ENCODE data around the gene TMEM191C.
A peak's percentile ranks its signal among the peaks of the same experiment; 100 is the strongest.
"Not testable (repeated sequence)": the region's sequence is repeated elsewhere in the genome, so short reads cannot be mapped to it uniquely, and the experiment has no call there.

The TMEM191C gene

GRCh38 chr22:21446128-21446826 is 20.9 kb upstream of the TMEM191C start:
- no peak for DNase-seq (ENCODE audit: low read depth in 1 of 2, low spot score in 1 of 2)

DNA sequence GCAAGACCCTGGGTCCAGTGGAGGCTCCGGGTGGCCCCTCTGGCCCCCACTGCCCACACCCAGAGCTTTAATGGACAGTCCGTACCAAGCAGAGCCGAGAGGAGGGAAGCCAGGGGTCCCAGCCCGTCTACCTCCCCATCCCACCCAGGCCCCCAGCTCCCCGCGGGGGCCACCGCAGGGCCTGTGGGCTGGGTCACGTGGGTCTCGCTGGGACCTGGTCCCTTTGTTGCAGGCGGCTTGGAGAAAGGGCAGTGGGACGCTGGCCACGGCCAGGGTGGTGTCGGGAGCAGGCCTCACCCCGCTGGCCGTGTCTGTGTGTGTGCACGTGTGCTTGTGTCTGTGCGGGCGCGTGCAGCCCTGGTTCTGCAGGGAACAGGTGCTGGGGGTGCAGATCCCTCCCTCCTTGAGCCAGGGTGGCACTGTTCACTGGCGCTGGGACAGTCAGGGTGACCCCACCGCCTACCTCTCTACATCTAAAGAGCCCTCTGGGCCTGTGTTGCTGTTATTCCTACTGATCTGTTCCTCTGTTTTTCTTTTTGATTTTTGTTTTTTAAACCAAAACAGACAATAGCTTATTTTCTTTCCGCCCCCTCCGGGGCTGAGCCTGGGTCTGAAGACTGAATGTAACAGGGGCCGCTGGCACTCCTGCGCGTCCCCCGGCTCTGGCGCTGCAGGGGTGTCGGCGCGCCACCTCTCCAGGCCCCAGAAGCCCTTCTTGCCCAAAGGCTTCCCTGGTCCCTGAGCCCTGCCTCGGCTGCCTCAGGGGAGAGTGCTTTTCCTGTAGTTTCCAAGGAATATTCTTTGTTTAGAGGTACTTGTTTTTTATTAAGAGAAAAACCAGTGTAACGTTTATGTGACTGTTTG is 20.1 kb upstream of the TMEM191C start:
- DNase-seq (ENCODE audit: low read depth in 1 of 2, low spot score in 1 of 2), result no peak

- no peak for DNase-seq (ENCODE audit: low read depth in 1 of 2, low spot score in 1 of 2)
Measured at GRCh38 chr22:21447694-21448402, 19.3 kb upstream of the TMEM191C start.

DNA sequence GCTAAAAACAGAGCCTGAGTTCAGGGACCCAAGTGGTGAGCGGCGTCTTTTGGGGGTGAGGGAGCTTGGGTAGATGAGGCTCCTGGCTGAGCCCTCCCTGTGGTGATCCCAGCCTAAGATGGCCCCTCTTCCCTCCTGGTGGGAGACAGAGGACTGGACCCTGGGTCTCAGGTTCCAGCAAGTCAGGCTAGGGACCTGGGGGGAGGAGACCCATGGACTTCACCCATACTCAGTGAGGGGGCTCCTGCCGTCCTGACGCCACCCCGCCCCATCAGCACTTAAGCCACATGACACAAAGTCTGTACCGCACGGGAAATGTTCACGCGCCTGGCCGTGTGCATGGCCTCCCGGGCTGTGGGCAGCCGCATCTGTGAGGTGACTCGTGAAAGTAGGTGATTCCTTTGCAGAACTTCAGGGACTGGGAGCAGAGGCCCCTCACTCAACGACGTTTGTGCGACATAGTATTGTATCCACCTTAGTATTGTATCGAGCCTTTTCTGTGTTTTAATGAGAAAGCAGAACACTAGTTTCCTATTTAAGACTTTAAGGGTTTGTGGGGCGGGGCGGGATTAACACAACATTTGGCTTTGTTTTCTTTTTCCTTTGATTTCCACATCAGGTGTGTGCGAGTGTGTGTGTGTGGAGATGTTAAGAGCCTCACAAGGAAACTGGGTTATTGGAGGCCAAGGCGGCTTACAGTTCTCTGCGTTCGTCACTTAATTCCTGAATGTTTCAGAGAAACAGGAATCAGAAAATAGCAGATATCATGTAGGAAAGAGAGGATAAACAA is 18.4 kb upstream of the TMEM191C start:
- DNase-seq (ENCODE audit: low read depth in 1 of 2, low spot score in 1 of 2), result no peak

GRCh38 chr22:21449531-21450319 is 17.5 kb upstream of the TMEM191C start:
- no peak for DNase-seq (ENCODE audit: low read depth in 1 of 2, low spot score in 1 of 2)

- DNase-seq (ENCODE audit: low read depth in 1 of 2, low spot score in 1 of 2), result no peak
Measured at GRCh38 chr22:21450320-21450831, 16.8 kb upstream of the TMEM191C start.

GRCh38 chr22:21450858-21451353 is 16.3 kb upstream of the TMEM191C start:
- no peak for DNase-seq (ENCODE audit: low read depth in 1 of 2, low spot score in 1 of 2)

GRCh38 chr22:21451545-21452520 is 15.4 kb upstream of the TMEM191C start:
- no peak for DNase-seq (ENCODE audit: low read depth in 1 of 2, low spot score in 1 of 2)

- DNase-seq (ENCODE audit: low read depth in 1 of 2, low spot score in 1 of 2), result not testable (repeated sequence)
Measured at GRCh38 chr22:21452666-21453065, 14.5 kb upstream of the TMEM191C start.

DNA sequence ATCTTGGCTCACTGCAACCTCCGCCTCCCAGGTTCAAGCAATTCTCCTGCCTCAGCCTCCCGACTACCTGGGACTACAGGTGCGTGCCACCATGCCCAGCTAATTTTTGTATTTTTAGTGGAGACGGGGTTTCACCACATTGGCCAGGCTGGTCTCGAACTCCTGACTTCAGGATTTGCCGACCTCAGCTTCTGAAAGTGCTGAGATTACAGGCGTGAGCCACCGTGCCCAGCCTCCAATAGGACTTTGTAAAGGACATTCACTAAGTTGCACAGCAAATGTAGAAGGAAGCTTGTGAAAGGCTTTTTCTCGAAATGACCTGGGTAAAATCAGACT is 12.2 kb upstream of the TMEM191C start:
- not testable (repeated sequence) for DNase-seq (ENCODE audit: low read depth in 1 of 2, low spot score in 1 of 2)

GRCh38 chr22:21455334-21456089 is 11.7 kb upstream of the TMEM191C start:
- DNase-seq (ENCODE audit: low read depth in 1 of 2, low spot score in 1 of 2), result no peak

DNA sequence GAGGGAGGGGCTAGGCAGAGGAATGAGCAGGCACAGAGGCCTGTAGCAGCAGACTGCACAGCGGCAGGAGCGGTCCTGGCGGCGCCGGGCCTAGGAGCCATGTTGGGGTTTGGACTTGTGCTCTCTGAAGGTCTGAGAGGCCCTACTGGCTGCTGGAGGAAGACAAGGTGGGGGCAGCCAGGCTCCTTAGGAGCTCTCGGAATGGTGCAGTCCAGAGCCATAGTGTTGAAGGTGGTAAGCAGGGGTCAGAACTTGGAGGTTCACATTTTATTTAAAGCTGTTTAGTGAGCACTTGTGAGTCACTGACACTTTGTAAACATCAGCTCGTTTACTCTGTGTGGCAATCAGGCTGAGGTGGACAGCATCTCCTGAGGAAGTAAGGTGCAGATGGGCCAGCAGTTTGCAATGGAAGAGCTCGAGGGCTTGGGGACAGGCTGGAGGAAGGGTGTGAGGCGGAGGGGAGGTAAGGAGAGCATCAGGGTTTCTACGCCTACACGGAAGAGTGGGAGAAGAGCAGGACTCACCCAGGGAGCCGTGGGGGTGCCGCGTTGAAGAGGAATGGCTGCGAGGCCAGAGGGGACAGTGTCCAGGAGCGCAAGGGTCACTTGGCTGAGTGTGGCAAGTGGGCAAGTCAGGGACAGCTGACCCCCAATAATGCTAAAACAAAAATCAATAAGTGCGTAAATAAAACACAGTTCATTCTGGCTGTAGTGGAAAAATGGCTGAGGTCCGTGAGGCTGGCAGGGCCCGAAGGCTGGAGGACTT is 10.0 kb upstream of the TMEM191C start:
- DNase-seq (ENCODE audit: low read depth in 1 of 2, low spot score in 1 of 2), result no peak

- not testable (repeated sequence) for DNase-seq (ENCODE audit: low read depth in 1 of 2, low spot score in 1 of 2)
Measured at GRCh38 chr22:21462672-21463071, 4.5 kb upstream of the TMEM191C start.

DNA sequence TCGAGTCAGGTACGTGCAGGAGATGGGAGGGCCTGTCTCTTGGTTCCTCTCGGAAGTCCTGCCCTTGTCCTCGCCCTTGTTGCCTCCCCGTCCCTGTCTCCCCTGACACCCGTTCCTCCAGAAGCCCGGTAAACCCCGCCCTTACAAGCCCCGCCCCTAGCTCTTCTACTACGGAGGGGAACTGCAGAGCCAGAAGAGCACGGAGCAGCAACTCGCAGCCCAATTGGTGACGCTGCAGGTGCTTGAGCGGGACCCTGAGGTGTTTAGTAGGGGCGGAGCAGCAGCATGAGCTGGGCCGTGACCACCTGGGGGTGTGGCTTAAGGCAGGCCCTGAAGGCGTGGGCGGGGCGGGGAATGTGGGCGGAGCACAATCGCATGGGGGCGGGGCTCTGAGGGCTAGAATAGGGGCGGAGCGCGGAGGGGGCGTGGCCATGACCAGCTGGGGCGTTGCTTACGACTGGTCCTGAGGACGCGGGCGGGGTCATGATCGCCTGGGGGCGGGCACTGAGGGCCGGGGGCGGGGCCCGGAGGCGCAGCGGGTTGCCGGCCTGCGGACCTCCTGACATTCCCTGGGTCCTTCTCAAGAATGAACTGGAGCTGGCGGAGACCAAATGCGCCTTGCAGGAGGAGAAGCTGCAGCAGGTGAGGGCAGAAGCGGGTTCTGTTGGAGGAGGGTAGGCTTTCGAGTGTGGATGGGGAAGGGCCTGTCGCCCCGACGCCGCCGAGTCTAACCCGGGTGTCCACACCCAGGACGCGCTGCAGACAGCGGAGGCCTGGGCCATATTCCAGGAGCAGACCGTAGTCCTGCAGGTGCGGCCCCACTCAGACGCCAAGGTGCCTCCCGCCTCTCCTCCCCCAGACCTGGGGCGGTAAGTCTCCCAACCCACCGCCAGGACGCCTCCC is 1.3 kb downstream of the TMEM191C start:
- DNase-seq (ENCODE audit: low read depth in 1 of 2, low spot score in 1 of 2), result peak; percentile 79 to 89

- DNase-seq (ENCODE audit: low read depth in 1 of 2, low spot score in 1 of 2), result not testable (repeated sequence)
Measured at GRCh38 chr22:21469097-21469994, 2.2 kb downstream of the TMEM191C start.

Data from activated CD4-positive, alpha-beta T cell treated with anti-CD3 and anti-CD28 coated beads, Interleukin-2, amount 50 U/mL, for 24 hours (primary cell).